Measurements from ENCODE around the gene LRP2.

The LRP2 gene

GRCh38 chr2:169116327-169116726 lies 246.0 kb downstream of the LRP2 start:
- Mint-ChIP-seq H3K27ac (no peak overlapping the region), H3K36me3 (ENCODE audit: low read depth) (no peaks in the 10 kb centered on the region), H3K4me1 (ENCODE audit: low read depth) (peaks cover 4% of the 10 kb centered on the region), H3K27me3 (ENCODE audit: low read depth) (peaks cover 12% of the 10 kb centered on the region), H3K9me3 (no peaks in the 10 kb centered on the region), H3K4me3 (no peak overlapping the region)
- DNase-seq (ENCODE audit: low spot score), result no peak

DNA sequence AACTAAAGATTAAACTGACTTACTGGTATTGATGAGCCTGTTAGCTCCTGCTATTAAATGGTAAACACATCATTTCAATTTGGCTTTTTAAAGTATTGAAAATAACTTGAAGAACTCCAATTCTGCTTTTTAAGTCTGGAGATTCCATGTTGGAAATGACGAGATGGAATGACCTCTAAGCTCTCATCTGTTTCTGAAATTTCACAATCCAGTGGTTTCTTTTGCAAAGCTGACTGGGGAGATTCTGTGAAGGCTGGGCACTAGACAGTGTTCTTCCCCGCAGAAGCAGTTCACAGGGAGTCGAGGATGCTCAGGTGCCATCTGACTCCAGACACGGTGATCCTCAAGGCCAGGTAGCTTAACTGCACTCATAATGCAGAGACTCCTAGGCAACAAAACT lies 248.3 kb downstream of the LRP2 start:
- H3K36me3 Mint-ChIP-seq (ENCODE audit: low read depth), result no peaks in the 10 kb centered on the region
- H3K4me1 Mint-ChIP-seq (ENCODE audit: low read depth), result peaks cover 9% of the 10 kb centered on the region
- H3K27me3 Mint-ChIP-seq (ENCODE audit: low read depth), result peaks cover 8% of the 10 kb centered on the region
- H3K27ac Mint-ChIP-seq, result no peak overlapping the region
- DNase-seq (ENCODE audit: low spot score), result no peak
- H3K4me3 Mint-ChIP-seq, result no peak overlapping the region
- no peaks in the 10 kb centered on the region for H3K9me3 Mint-ChIP-seq

DNA sequence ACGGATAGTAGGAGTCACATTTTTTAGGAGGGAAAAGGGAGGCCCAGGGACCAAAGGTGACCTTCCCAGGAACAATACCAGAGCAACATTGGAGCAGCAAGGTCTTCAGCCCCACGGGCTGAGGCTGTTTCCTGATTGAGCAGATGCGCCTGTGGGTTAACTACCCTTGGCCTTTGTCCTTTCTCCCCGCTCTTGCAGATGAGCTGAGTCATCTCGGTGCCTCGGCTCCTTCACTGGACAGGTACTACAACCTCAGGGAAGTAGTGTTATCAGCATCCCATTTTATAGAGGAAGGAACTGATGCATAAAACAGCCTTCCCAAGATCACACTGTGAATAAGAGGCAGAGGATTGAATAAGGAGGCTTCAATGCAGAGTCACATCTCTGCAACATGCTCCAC lies 249.5 kb downstream of the LRP2 start:
- H3K27me3 Mint-ChIP-seq (ENCODE audit: low read depth), result peaks cover 8% of the 10 kb centered on the region
- H3K9me3 Mint-ChIP-seq, result no peaks in the 10 kb centered on the region
- no peaks in the 10 kb centered on the region for H3K36me3 Mint-ChIP-seq (ENCODE audit: low read depth)
- peaks cover 18% of the 10 kb centered on the region for H3K4me1 Mint-ChIP-seq (ENCODE audit: low read depth)
- no peak for DNase-seq (ENCODE audit: low spot score)
- H3K27ac Mint-ChIP-seq, result no peak overlapping the region
- no peak overlapping the region for H3K4me3 Mint-ChIP-seq

DNA sequence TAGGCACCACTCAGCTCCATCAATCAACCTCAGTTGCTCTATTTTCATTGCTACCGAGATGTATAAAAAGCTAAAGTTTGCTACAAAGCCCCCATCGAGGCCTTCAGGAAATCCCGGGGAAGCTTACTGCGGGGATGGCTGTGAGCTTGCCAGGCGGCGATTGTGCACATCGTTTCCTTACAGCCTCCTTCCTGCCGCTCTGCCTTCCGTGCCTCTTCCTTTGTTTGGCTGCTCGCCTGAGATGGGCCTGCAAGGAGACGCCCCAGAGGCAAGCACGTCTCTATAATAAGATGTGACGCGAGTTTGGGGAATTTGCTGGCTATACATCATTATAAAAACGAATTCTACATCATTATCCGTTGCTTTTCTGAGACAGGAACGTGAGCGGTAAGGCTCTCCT lies 251.4 kb downstream of the LRP2 start:
- no peaks in the 10 kb centered on the region for H3K9me3 Mint-ChIP-seq
- peaks cover 33% of the 10 kb centered on the region for H3K4me1 Mint-ChIP-seq (ENCODE audit: low read depth)
- no peak overlapping the region for H3K4me3 Mint-ChIP-seq
- DNase-seq (ENCODE audit: low spot score), result no peak
- no peak overlapping the region for H3K27ac Mint-ChIP-seq
- no peaks in the 10 kb centered on the region for H3K36me3 Mint-ChIP-seq (ENCODE audit: low read depth)
- peaks cover 2% of the 10 kb centered on the region for H3K27me3 Mint-ChIP-seq (ENCODE audit: low read depth)

DNA sequence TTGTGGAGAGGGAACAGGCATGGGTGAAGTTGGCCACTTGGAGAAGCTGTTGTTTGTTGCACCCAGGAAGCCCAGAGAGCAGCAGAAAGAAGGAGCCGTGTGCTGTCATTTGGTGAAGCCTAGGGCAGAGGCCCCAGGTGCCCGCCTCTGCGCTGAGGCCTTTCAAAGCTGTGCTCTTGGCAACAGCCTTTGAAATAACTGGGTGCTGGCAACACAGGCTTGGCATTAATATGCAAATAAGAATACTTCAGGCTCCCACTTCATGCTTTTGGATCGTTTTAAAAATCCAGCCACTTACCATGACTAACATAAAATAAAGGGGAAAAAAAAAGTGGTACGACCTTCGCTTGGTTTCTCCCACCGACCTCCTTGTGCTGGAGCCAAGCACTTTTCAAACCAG lies 251.9 kb downstream of the LRP2 start:
- H3K4me1 Mint-ChIP-seq (ENCODE audit: low read depth), result peaks cover 38% of the 10 kb centered on the region
- no peaks in the 10 kb centered on the region for H3K9me3 Mint-ChIP-seq
- no peaks in the 10 kb centered on the region for H3K36me3 Mint-ChIP-seq (ENCODE audit: low read depth)
- peaks cover 2% of the 10 kb centered on the region for H3K27me3 Mint-ChIP-seq (ENCODE audit: low read depth)
- H3K27ac Mint-ChIP-seq, result no peak overlapping the region
- no peak overlapping the region for H3K4me3 Mint-ChIP-seq
- no peak for DNase-seq (ENCODE audit: low spot score)

GRCh38 chr2:169109502-169110409 lies 252.6 kb downstream of the LRP2 start:
- peaks cover 43% of the 10 kb centered on the region for H3K4me1 Mint-ChIP-seq (ENCODE audit: low read depth)
- H3K27me3 Mint-ChIP-seq (ENCODE audit: low read depth), result peaks cover 2% of the 10 kb centered on the region
- H3K36me3 Mint-ChIP-seq (ENCODE audit: low read depth), result no peaks in the 10 kb centered on the region
- DNase-seq (ENCODE audit: low spot score), result peak; percentile 65
- no peak overlapping the region for H3K27ac Mint-ChIP-seq
- no peaks in the 10 kb centered on the region for H3K9me3 Mint-ChIP-seq
- no peak overlapping the region for H3K4me3 Mint-ChIP-seq

DNA sequence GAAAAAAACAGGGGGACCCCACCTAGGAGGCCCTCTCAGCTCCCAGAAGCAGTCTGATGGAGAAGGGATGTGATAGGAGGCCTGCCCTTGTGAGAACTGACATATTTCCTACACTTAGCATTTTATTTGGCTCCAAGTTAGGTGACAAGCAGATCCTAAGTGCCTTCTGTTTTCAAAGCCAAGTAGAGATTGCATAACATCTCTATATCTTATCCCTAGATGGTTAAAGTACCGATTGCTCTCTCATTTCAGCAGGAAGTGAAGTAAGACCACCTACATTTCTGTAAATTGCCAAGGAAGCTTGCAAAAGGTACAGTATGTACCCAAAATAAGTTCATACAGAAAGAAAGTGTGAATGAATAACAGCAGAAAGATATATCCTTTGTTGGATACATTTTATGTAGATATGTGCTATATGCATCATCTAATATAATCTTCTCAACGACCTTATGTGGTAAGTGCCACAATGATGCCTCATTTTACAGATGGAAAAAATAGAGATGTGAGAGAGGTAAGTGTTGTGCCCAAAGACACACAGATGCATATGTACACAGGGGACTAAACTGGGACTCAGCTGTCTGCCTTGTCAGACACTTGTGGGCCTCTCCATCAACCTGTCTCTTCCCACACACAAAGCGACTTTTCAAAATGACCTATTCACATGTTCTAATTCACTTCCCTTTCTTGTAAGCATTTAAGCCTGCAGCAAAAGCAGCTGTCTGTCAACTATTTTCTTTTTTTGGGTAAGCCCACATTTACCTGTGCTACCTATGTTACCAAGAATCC lies 254.0 kb downstream of the LRP2 start:
- peak overlapping the region; percentile 78 for H3K27ac Mint-ChIP-seq
- DNase-seq (ENCODE audit: low spot score), result no peak
- H3K36me3 Mint-ChIP-seq (ENCODE audit: low read depth), result no peaks in the 10 kb centered on the region
- peaks cover 3% of the 10 kb centered on the region for H3K9me3 Mint-ChIP-seq
- H3K4me3 Mint-ChIP-seq, result peak overlapping the region; percentile 28
- peaks cover 49% of the 10 kb centered on the region for H3K4me1 Mint-ChIP-seq (ENCODE audit: low read depth)
- H3K27me3 Mint-ChIP-seq (ENCODE audit: low read depth), result no peaks in the 10 kb centered on the region

GRCh38 chr2:169107645-169108044 lies 254.7 kb downstream of the LRP2 start:
- no peaks in the 10 kb centered on the region for H3K27me3 Mint-ChIP-seq (ENCODE audit: low read depth)
- peak overlapping the region; percentile 78 for H3K27ac Mint-ChIP-seq
- H3K9me3 Mint-ChIP-seq, result peaks cover 3% of the 10 kb centered on the region
- no peaks in the 10 kb centered on the region for H3K36me3 Mint-ChIP-seq (ENCODE audit: low read depth)
- H3K4me3 Mint-ChIP-seq, result peak overlapping the region; percentile 28
- peak; percentile 27 for DNase-seq (ENCODE audit: low spot score)
- peaks cover 51% of the 10 kb centered on the region for H3K4me1 Mint-ChIP-seq (ENCODE audit: low read depth)

DNA sequence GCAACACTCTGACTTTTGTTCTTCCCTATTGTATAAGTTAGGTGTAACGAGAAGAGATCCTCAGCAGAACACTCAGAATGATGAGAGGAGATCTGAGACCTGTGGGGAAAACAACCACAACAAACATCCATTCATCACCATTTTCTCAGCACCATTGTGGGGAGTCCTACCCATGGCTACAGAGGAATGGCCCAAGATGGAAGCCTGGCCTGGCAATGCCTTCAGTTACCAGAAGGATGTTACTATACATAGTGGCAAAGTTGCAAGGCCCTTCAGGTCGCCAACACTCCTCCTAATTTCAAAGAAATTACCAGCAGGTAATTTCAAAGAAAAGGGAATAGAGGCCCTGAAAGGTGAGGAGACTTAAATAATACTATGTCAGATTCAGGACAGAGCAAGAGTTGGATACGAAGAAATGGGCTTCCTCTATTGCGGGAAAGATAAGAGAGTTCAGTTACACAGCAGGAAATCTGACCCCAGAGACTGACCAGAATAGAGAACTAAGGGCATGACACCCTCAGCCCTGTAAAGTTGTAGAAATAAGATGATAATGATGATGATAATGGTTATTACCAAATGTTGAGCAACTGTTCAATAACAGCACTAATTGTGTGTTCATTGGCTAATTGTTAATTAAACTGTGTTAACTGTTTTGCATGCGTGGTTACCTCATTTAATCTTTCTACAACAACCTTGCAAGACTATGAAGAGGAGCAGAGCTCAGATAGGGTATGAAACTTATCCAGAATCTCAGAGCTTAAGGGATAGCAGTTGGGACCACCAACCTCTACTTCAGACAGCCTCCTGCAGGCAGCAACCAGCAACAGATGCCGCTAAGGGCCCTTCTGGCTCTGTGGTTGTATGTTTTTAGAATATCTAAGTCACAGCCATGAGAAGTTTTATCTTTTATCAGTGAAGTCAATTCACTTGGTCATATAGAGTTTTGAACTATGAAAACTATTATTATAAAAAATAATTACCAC lies 255.5 kb downstream of the LRP2 start:
- H3K4me3 Mint-ChIP-seq, result peak overlapping the region; percentile 37
- H3K9me3 Mint-ChIP-seq, result peaks cover 3% of the 10 kb centered on the region
- no peak for DNase-seq (ENCODE audit: low spot score)
- peak overlapping the region; percentile 66 for H3K27ac Mint-ChIP-seq
- peaks cover 51% of the 10 kb centered on the region for H3K4me1 Mint-ChIP-seq (ENCODE audit: low read depth)
- H3K36me3 Mint-ChIP-seq (ENCODE audit: low read depth), result no peaks in the 10 kb centered on the region
- no peaks in the 10 kb centered on the region for H3K27me3 Mint-ChIP-seq (ENCODE audit: low read depth)

- Mint-ChIP-seq H3K27ac (no peak overlapping the region), H3K27me3 (ENCODE audit: low read depth) (no peaks in the 10 kb centered on the region), H3K4me3 (peak overlapping the region; percentile 13), H3K4me1 (ENCODE audit: low read depth) (peaks cover 51% of the 10 kb centered on the region), H3K36me3 (ENCODE audit: low read depth) (no peaks in the 10 kb centered on the region), H3K9me3 (peaks cover 3% of the 10 kb centered on the region)
- no peak for DNase-seq (ENCODE audit: low spot score)
Measured at GRCh38 chr2:169106134-169106533, 256.2 kb downstream of the LRP2 start.

DNA sequence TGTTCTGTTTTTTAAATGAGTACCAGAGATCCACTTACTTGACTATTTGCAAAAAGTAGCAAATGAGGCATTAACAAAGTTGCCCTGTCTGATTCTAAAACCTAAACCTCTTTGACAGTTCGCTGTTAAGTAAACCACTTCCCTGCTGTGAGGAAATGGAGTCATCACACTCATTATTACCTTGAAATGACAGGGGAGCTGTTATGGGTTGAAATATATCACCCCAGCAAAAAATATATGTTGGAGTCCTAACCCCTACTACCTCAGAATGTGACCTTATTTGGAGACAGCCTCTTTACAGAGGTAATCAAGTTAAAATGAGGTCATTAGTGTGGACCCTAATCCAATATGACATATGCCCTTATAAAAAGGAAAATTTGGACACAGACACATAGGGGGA lies 256.9 kb downstream of the LRP2 start:
- Mint-ChIP-seq H3K9me3 (peaks cover 3% of the 10 kb centered on the region), H3K27me3 (ENCODE audit: low read depth) (no peaks in the 10 kb centered on the region), H3K27ac (peak overlapping the region; percentile 67), H3K4me3 (peak overlapping the region; percentile 25), H3K36me3 (ENCODE audit: low read depth) (no peaks in the 10 kb centered on the region), H3K4me1 (ENCODE audit: low read depth) (peaks cover 51% of the 10 kb centered on the region)
- no peak for DNase-seq (ENCODE audit: low spot score)

GRCh38 chr2:169104848-169105247 lies 257.5 kb downstream of the LRP2 start:
- Mint-ChIP-seq H3K9me3 (peaks cover 3% of the 10 kb centered on the region), H3K27me3 (ENCODE audit: low read depth) (no peaks in the 10 kb centered on the region), H3K4me1 (ENCODE audit: low read depth) (peaks cover 48% of the 10 kb centered on the region), H3K36me3 (ENCODE audit: low read depth) (no peaks in the 10 kb centered on the region), H3K4me3 (no peak overlapping the region), H3K27ac (no peak overlapping the region)
- no peak for DNase-seq (ENCODE audit: low spot score)

DNA sequence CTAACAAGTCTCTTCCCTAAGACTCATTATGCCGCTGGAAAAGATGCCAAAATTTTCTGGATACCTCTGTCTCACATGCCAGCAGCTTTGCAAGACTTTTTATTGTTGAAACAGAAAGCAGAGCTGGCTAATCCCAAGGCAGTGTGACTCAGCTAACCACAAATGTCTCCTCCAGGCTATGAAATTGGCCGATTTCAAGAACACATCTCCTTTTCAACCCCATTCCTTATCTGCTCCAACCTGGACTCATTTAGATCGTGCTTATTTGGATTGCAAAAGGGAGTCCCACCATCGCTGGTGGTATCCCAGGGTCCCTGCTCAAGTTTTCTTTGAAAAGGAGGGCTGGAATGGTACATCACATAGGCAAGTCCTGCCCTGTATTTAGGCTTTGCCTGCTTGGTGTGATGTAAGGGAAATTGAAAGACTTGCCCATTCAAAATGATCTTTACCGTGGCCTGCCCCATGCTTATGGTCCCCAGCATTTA lies 266.7 kb downstream of the LRP2 start:
- Mint-ChIP-seq H3K4me3 (peak overlapping the region; percentile 52), H3K4me1 (ENCODE audit: low read depth) (peaks cover 19% of the 10 kb centered on the region), H3K27me3 (ENCODE audit: low read depth) (no peaks in the 10 kb centered on the region), H3K36me3 (ENCODE audit: low read depth) (peaks cover 3% of the 10 kb centered on the region), H3K27ac (peak overlapping the region; percentile 15), H3K9me3 (no peaks in the 10 kb centered on the region)
- peak; percentile 46 for DNase-seq (ENCODE audit: low spot score)

Data from T-helper 2 cell treated with Interferon-gamma antibody and Interleukin-4, amounts not matched to agents 5 μg/mL and 100 μg/mL, for 36 hours (primary cell).